Right atrium auricular region (tissue), 2 donors: ENCODE results near the gene DHX57. TPM values are rescaled to one million over a fixed set of nuclear protein-coding genes. Genes with fewer than 3 reads are reported as not detected.
"Not testable (repeated sequence)": the region's sequence is repeated elsewhere in the genome, so short reads cannot be mapped to it uniquely, and the experiment has no call there.

Experiments
- DNase-seq: peaks from one replicate; pipeline ENCODE4 v3.0.0-alpha.2; 2019; ENCODE audit warnings: low spot score
- H3K27ac ChIP-seq, 2 donors: fragments of 200-600 bp; sonication (generic); 1 replicate in 1 of 2; 2 replicates in 1 of 2; pipeline ENCODE4 v1.5.1; 2016 to 2019
- H3K27me3 ChIP-seq, 2 donors: fragments of 200-600 bp; sonication (generic); one replicate each; pipeline versions ENCODE4 v1.5.1 to v1.6.0; 2017 to 2019
- H3K36me3 ChIP-seq: fragments of 200-600 bp; sonication (generic); one replicate; pipeline ENCODE4 v1.5.1; 2016
- H3K4me1 ChIP-seq, 2 donors: fragments of 200-600 bp; sonication (generic); one replicate each; pipeline versions ENCODE4 v1.5.1 to v1.6.0; 2017 to 2019
- H3K4me3 ChIP-seq, 2 donors: fragments of 200-600 bp; sonication (generic); 1 replicate in 1 of 2; 2 replicates in 1 of 2; pipeline ENCODE4 v1.5.1; 2017 to 2019; ENCODE audit warnings: mild to moderate bottlenecking in 1 of 2, moderate library complexity in 1 of 2
- H3K9me3 ChIP-seq, 2 donors: fragments of 200-600 bp; sonication (generic); one replicate each; pipeline ENCODE4 v1.5.1; 2019
- total RNA-seq, 2 donors: library from RNA; depleted of rRNA; stranded (reverse); fragments of >200 nt; gene quantifications; one replicate each; pipeline ENCODE4 v1.1.0, GENCODE V29; 2016
- TF ChIP-seq, protein P1 (sequence below), 2 donors: fragments of 200-600 bp; sonication (generic); IDR thresholded peaks; one replicate each; pipeline ENCODE4 v1.5.1; 2019; ENCODE audit warnings: antibody characterized with exemption in 2 of 2

The DHX57 gene
- total RNA-seq, 2 donors from 2014 or later, result 6.9 to 7.2 TPM

DNA sequence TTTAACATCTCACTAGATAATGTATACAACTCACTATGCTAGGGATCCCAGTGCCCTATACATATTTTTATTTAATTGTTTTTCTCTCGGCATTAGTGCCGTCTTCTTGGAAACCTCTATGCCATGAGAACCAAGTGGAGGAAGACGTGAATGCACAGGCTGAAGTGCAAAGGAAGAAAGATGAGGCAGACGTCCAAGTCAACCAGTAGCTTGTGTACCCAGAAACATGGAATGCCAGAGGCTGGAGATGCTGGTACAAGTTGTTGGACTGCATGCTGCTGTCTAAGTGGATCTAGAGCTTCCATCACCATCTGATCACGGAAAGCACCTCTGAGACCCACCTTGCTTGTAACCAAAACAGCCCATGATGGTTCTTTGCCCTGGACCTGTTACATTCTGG, 110.2 kb downstream of the DHX57 start:
- no peaks in the 10 kb centered on the region for H3K4me1 ChIP-seq
- H3K27ac ChIP-seq, result no peak overlapping the region
- TF ChIP-seq, protein P1, sequence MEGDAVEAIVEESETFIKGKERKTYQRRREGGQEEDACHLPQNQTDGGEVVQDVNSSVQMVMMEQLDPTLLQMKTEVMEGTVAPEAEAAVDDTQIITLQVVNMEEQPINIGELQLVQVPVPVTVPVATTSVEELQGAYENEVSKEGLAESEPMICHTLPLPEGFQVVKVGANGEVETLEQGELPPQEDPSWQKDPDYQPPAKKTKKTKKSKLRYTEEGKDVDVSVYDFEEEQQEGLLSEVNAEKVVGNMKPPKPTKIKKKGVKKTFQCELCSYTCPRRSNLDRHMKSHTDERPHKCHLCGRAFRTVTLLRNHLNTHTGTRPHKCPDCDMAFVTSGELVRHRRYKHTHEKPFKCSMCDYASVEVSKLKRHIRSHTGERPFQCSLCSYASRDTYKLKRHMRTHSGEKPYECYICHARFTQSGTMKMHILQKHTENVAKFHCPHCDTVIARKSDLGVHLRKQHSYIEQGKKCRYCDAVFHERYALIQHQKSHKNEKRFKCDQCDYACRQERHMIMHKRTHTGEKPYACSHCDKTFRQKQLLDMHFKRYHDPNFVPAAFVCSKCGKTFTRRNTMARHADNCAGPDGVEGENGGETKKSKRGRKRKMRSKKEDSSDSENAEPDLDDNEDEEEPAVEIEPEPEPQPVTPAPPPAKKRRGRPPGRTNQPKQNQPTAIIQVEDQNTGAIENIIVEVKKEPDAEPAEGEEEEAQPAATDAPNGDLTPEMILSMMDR (IDR thresholded peaks at IDR 0.05), result no peak
- H3K9me3 ChIP-seq, result no peaks in the 10 kb centered on the region
- DNase-seq, result no peak
- no peak overlapping the region for H3K4me3 ChIP-seq
- no peaks in the 10 kb centered on the region for H3K27me3 ChIP-seq
- H3K36me3 ChIP-seq, result no peaks in the 10 kb centered on the region

DNA sequence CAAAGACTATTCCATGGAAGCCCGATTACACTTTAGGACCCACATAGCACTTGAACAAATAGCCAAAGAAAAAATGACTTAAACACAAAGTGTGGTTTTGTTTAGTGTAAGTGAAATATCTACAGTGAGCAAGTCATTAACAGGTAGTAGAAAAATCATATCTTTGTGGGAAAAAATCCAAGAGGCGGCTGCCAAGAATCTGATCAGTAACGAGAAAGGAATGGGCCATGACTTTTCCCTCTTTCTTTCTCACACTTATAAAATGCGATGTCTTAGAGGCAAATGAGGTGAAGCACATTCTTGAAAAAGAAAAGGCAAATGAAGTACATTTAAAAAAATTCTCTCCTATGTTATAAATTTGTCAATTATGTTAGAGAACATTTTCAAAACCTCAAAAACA, 110.6 kb downstream of the DHX57 start:
- no peaks in the 10 kb centered on the region for H3K9me3 ChIP-seq
- H3K4me3 ChIP-seq, result no peak overlapping the region
- H3K27ac ChIP-seq, result no peak overlapping the region
- no peaks in the 10 kb centered on the region for H3K27me3 ChIP-seq
- no peak for DNase-seq
- H3K36me3 ChIP-seq, result no peaks in the 10 kb centered on the region
- TF ChIP-seq, protein P1 (IDR thresholded peaks at IDR 0.05), result no peak
- no peaks in the 10 kb centered on the region for H3K4me1 ChIP-seq

DNA sequence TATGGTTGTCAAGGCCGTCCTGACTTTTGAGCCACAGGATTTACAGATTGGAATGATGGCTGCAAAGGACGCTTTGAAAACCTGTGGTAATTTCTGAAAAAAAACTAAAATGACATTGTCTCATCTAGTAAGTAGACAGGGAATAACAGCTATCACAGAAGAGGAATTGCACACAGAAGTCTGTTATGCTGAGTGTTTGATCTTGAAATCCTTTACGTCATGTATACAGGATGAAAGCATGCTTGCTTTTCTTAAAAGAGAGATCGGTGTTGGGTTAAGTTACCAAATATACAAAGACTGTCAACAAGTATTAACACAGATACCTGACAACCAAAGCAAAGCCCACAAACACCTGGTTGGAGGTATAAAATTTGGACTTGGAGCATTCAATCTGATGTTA, 112.0 kb downstream of the DHX57 start:
- Histone ChIP-seq H3K27ac (no peak overlapping the region), H3K27me3 (no peaks in the 10 kb centered on the region), H3K4me1 (no peaks in the 10 kb centered on the region), H3K36me3 (no peaks in the 10 kb centered on the region), H3K4me3 (no peak overlapping the region), H3K9me3 (no peaks in the 10 kb centered on the region)
- DNase-seq, result no peak
- TF ChIP-seq, protein P1 (IDR thresholded peaks at IDR 0.05), result no peak

DNA sequence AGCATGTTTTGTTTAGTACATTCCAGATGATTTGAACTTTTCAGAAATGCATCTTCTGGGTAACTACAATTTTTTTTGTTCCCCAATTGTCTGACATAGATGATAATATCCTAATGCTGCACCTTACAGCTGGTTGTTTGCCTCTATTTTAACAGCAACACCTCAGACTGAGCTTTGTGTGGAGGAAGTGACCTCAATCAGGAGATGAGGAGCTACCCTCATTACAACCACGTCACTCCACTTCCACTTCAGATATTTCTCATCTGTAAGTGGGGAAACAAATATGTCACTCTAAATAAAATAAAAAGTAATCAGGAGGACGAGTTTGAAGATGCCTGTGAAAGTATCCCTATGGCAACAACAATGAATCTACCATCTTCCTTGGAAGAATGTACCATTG, 112.5 kb downstream of the DHX57 start:
- H3K27me3 ChIP-seq, result no peaks in the 10 kb centered on the region
- TF ChIP-seq, protein P1 (IDR thresholded peaks at IDR 0.05), result no peak
- DNase-seq, result no peak

DNA sequence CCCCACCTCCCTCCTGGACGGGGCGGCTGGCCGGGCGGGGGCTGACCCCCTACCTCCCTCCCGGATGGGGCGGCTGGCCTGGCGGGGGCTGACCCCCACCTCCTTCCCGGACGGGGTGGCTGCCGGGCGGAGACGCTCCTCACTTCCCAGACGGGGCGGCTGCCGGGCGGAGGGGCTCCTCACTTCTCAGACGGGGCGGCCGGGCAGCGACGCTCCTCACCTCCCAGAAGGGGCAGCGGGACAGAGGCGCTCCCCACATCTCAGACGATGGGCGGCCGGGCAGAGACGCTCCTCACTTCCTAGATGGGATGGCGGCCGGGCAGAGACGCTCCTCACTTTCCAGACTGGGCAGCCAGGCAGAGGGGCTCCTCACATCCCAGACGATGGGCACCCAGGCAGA, 119.8 kb downstream of the DHX57 start:
- not testable (repeated sequence) for H3K9me3 ChIP-seq, H3K27ac ChIP-seq, H3K4me1 ChIP-seq, H3K36me3 ChIP-seq, DNase-seq, H3K4me3 ChIP-seq, H3K27me3 ChIP-seq

More for the DNA sequence above, 112.5 kb downstream of the DHX57 start:
- Histone ChIP-seq H3K9me3 (no peaks in the 10 kb centered on the region), H3K4me1 (no peaks in the 10 kb centered on the region), H3K36me3 (no peaks in the 10 kb centered on the region), H3K27ac (no peak overlapping the region), H3K4me3 (no peak overlapping the region)

DNA sequence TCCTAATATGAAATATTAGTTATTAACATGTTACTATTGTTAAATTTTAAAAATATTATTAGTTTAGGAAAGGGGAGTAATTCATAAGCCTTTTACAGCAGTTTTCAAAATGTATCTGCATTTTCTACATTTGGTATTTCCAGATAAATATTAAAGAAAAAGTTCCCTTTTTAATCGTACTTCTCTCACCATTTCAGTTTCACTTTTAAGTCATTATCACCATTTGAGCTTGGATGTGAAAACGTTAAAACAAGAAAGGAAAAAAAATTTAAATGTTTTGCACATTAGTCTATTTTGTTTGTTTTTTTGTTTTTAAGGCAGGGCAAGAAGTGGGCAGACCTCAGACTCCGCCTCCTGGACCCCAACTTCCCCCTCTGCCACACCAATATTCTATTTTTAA, 121.2 kb downstream of the DHX57 start:
- Histone ChIP-seq H3K9me3 (no peaks in the 10 kb centered on the region), H3K27me3 (no peaks in the 10 kb centered on the region), H3K4me3 (peak overlapping the region in 1 of 2 donors; percentile 5), H3K4me1 (peaks cover 0 to 12% of the 10 kb centered on the region in 2 donors), H3K36me3 (no peaks in the 10 kb centered on the region), H3K27ac (no peak overlapping the region)
- no peak for DNase-seq
- TF ChIP-seq, protein P1 (IDR thresholded peaks at IDR 0.05), result no peak
